A549 (cell line): ENCODE results near the gene CTDSPL.

Source experiments
- CBX2 ChIP-seq: fragments of 200-600 bp; sonication (generic); IDR thresholded peaks from 2 replicates; pipeline ENCODE4 v1.6.1; 2016; ENCODE audit warnings: low read depth, mild to moderate bottlenecking, borderline replicate concordance
- CEBPB ChIP-seq, 2 experiments: fragments of >200 bp in 1 of 2; sonication (Bioruptor Twin) in 1 of 2; formaldehyde crosslinking in 1 of 2; IDR thresholded peaks; 2 replicates each; pipeline ENCODE4 v1.6.1; 2012 to 2016
- CTCF ChIP-seq: fragments of >200 bp; sonication (Bioruptor Twin); formaldehyde crosslinking; IDR thresholded peaks from 3 replicates; pipeline ENCODE4 v1.5.1; 2016
- EP300 ChIP-seq, 2 experiments: fragments of >200 bp; sonication (Bioruptor Twin); formaldehyde crosslinking; IDR thresholded peaks; 2 replicates in 1 of 2; 3 replicates in 1 of 2; pipeline ENCODE4 v1.6.1; 2016 to 2017
- KDM1A ChIP-seq: fragments of 200-600 bp; sonication (generic); IDR thresholded peaks from 2 replicates; pipeline ENCODE4 v1.6.1; 2016; ENCODE audit warnings: low read depth, mild to moderate bottlenecking
- MAX ChIP-seq: IDR thresholded peaks from 2 replicates; pipeline ENCODE4 v1.6.1; 2012
- PHF8 ChIP-seq: fragments of 200-600 bp; sonication (generic); IDR thresholded peaks from 2 replicates; pipeline ENCODE4 v1.6.1; 2016; ENCODE audit warnings: low read depth, mild to moderate bottlenecking, antibody characterized with exemption, moderate library complexity, borderline replicate concordance
- POLR2A ChIP-seq: IDR thresholded peaks from 2 replicates; pipeline ENCODE4 v1.6.1; 2012; ENCODE audit warnings: mild to moderate bottlenecking, low read length
- RAD21 ChIP-seq, 2 experiments: fragments of >200 bp in 1 of 2; sonication (Bioruptor Twin) in 1 of 2; formaldehyde crosslinking in 1 of 2; IDR thresholded peaks in 1 of 2; conservative IDR thresholded peaks in 1 of 2; 2 replicates in 1 of 2; 3 replicates in 1 of 2; pipeline ENCODE4 v1.6.1; 2012 to 2018; ENCODE audit warnings: inconsistent platforms in 1 of 2
- ZFP36 ChIP-seq: fragments of 450-650 bp; IDR thresholded peaks from 2 replicates; pipeline ENCODE4 v1.6.1; 2014; ENCODE audit warnings: borderline replicate concordance; ENCODE audit not compliant: partially characterized antibody

DNA sequence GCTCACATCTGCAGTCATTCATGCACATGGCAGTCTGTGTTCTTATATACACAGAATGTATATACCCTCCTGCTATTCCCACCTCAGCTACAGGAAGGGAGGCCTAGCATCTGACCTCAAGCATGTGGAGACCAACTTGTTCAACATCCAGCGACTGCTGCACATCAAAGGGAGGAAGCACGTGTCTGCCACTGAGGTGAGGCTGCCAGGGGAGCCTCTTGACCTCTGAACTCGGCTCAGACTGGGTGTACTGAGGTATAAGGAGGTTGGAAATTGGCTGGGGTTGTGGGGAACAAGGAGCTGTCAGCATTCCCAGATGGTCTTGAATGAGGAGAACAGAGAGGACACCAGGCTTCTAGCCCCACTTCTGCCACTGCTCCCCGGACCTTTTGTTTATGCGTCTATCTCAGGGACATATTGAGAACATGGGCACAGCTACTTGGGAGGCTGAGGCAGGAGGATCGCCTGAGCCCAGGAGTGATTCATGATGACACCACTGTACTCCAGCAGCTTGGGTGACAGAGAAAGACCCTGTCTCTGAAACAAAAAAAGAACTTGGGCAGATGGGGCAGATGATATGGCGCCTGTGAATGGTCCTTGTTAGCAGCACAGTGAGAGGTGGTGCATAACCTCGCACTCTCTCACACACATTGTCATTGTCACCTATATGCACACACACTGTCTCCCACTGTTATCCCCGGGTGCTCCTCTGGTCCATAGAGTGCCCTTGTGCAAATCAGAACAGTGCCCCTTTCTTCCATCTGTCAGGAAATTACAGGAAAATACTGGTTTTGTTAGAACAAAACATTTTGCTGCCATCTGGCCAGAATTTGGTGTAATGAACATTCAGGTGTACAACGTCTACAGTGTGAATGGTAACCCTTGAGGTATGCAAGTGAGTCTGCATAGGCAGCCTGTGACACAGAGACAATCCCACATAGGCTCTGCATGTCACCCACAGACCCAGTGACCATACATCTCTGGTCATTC lies 134.3 kb downstream of the CTDSPL start:
- TF ChIP-seq RAD21 (conservative IDR thresholded peaks at IDR 0.05 in 1 of 2, IDR thresholded peaks at IDR 0.05 in 1 of 2) (no peak), CTCF (no peak), POLR2A (no peak), PHF8 (no peak), EP300 (IDR thresholded peaks at IDR 0.05) (no peak), CEBPB (IDR thresholded peaks at IDR 0.05) (no peak), MAX (no peak), CBX2 (no peak), KDM1A (no peak), ZFP36 (no peak)
